Activated B cell treated with CpG ODN at 0.5 μM for 24 hours (primary cell): Measurements from ENCODE around the gene THBS4. TPM values are rescaled to one million over a fixed set of nuclear protein-coding genes. Genes with fewer than 3 reads are reported as not detected.

Source experiments
- ATAC-seq: fragments of 200-7000 bp; cut with Tn5 transposase; one replicate; pipeline ENCODE4 v1.10.0; 2021; ENCODE audit warnings: low read depth, mild to moderate bottlenecking, moderate library complexity
- CTCF ChIA-PET: fragments of 350-600 bp; sonication (Branson Sonifier 250); formaldehyde crosslinking; loops from one replicate; lab custom pipeline; 2021; ENCODE audit warnings: antibody characterized with exemption; lab: Charles Lee
- POLR2A ChIA-PET: fragments of 350-600 bp; sonication (Branson Sonifier 250); formaldehyde crosslinking; loops from one replicate; lab custom pipeline; 2021; ENCODE audit warnings: antibody characterized with exemption; lab: Charles Lee
- DNase-seq: peaks from one replicate; pipeline ENCODE4 v3.0.0; 2022
- H3K27ac Mint-ChIP-seq: one replicate; pipeline ENCODE4 v1.8.0; 2020; ENCODE audit warnings: mixed read lengths
- H3K27me3 Mint-ChIP-seq: one replicate; pipeline ENCODE4 v1.8.0; 2021; ENCODE audit warnings: mixed read lengths
- H3K36me3 Mint-ChIP-seq: one replicate; pipeline ENCODE4 v1.8.0; 2021; ENCODE audit warnings: low read depth, mixed read lengths
- H3K4me1 Mint-ChIP-seq: one replicate; pipeline ENCODE4 v1.8.0; 2021; ENCODE audit warnings: mixed read lengths
- H3K4me3 Mint-ChIP-seq: one replicate; pipeline ENCODE4 v1.8.0; 2020; ENCODE audit warnings: mild to moderate bottlenecking, mixed read lengths
- H3K9me3 Mint-ChIP-seq: one replicate; pipeline ENCODE4 v1.8.0; 2020; ENCODE audit warnings: mixed read lengths
- CTCF ChIP-seq: fragments of 200-600 bp; IDR thresholded peaks from one replicate; pipeline ENCODE4 v1.8.0; 2022; ENCODE audit warnings: antibody characterized with exemption, mild to moderate bottlenecking
- intact Hi-C: fragments of 100-400 bp; cut with micrococcal nuclease; formaldehyde crosslinking; loops from one replicate; pipeline ENCODE4 v1.15.1; 2024
- total RNA-seq: library from RNA; stranded (reverse); gene quantifications from 2 replicates; pipeline ENCODE4 v1.2.3, GENCODE V29; 2022

THBS4 gene
- total RNA-seq, 1 donor from 2014 or later: 0.20 TPM

GRCh38 chr5:80114860-80115259 is 79.7 kb downstream of the THBS4 start:
- Mint-ChIP-seq H3K27me3 (peaks cover 2% of the 10 kb centered on the region), H3K27ac (no peak overlapping the region), H3K4me3 (no peak overlapping the region), H3K36me3 (no peaks in the 10 kb centered on the region), H3K9me3 (peaks cover 8% of the 10 kb centered on the region), H3K4me1 (peaks cover 6% of the 10 kb centered on the region)
- ChIA-PET POLR2A (interaction anchor here (0.6 kb wide), 1 partner anchor 67 kb away, joined by 3 read pairs; no protein-coding TSS in a partner anchor), CTCF (no interaction called here)
- ATAC-seq: no peak
- no peak for TF ChIP-seq CTCF
- DNase-seq: no peak
- intact Hi-C loops: no loop called here

GRCh38 chr5:80116000-80116399 is 80.9 kb downstream of the THBS4 start:
- POLR2A ChIA-PET: no interaction called here
- ATAC-seq: no peak
- DNase-seq: no peak
- no peak for TF ChIP-seq CTCF
- intact Hi-C loops: no loop called here
- Mint-ChIP-seq H3K27ac (no peak overlapping the region), H3K36me3 (no peaks in the 10 kb centered on the region), H3K9me3 (peaks cover 8% of the 10 kb centered on the region), H3K4me3 (no peak overlapping the region), H3K27me3 (no peaks in the 10 kb centered on the region), H3K4me1 (no peaks in the 10 kb centered on the region)
- CTCF ChIA-PET: no interaction called here

- peaks cover 8% of the 10 kb centered on the region for H3K9me3 Mint-ChIP-seq
- no peak overlapping the region for H3K27ac Mint-ChIP-seq
- H3K4me1 Mint-ChIP-seq: no peaks in the 10 kb centered on the region
- intact Hi-C loops: no loop called here
- no peak for DNase-seq
- no peak overlapping the region for H3K4me3 Mint-ChIP-seq
- no peak for ATAC-seq
- ChIA-PET POLR2A (no interaction called here), CTCF (no interaction called here)
- H3K27me3 Mint-ChIP-seq: no peaks in the 10 kb centered on the region
- no peak for TF ChIP-seq CTCF
- H3K36me3 Mint-ChIP-seq: no peaks in the 10 kb centered on the region
Measured at GRCh38 chr5:80116465-80116864, 81.3 kb downstream of the THBS4 start.

GRCh38 chr5:80117446-80117845 is 82.3 kb downstream of the THBS4 start:
- POLR2A ChIA-PET: no interaction called here
- CTCF ChIA-PET: no interaction called here
- TF ChIP-seq CTCF: no peak
- no peak overlapping the region for H3K4me3 Mint-ChIP-seq
- no peaks in the 10 kb centered on the region for H3K36me3 Mint-ChIP-seq
- intact Hi-C loops: no loop called here
- H3K27me3 Mint-ChIP-seq: no peaks in the 10 kb centered on the region
- H3K27ac Mint-ChIP-seq: no peak overlapping the region
- no peak for DNase-seq
- peaks cover 8% of the 10 kb centered on the region for H3K9me3 Mint-ChIP-seq
- no peak for ATAC-seq
- peaks cover 3% of the 10 kb centered on the region for H3K4me1 Mint-ChIP-seq

GRCh38 chr5:80119372-80119771 is 84.2 kb downstream of the THBS4 start:
- ChIA-PET POLR2A (no interaction called here), CTCF (no interaction called here)
- peaks cover 2% of the 10 kb centered on the region for H3K9me3 Mint-ChIP-seq
- H3K27ac Mint-ChIP-seq: no peak overlapping the region
- ATAC-seq: no peak
- no peak for TF ChIP-seq CTCF
- H3K4me1 Mint-ChIP-seq: peaks cover 7% of the 10 kb centered on the region
- no peak overlapping the region for H3K4me3 Mint-ChIP-seq
- DNase-seq: no peak
- H3K27me3 Mint-ChIP-seq: no peaks in the 10 kb centered on the region
- no peaks in the 10 kb centered on the region for H3K36me3 Mint-ChIP-seq
- intact Hi-C loops: no loop called here
